ENCODE results near the gene PXN. TPM values are rescaled to one million over a fixed set of nuclear protein-coding genes. Genes with fewer than 3 reads are reported as not detected.

Gene PXN
- total and polyA plus RNA-seq, 10 of the 15 experiments (the other 5 are each of a cell fraction or from before 2014, with no cell fraction given), result 1.0 to 32.0 (median 11.5) TPM

GRCh38 chr12:120194534-120195395 lies 70.8 kb downstream of the PXN start, which contains the start of gene GCN1 (continued):
- TF ChIP-seq ZBTB4 (CRISPR knock-in tag; IDR thresholded peaks at IDR 0.05) (no peak), BACH1 (IDR thresholded peaks at IDR 0.05; ENCODE audit: borderline replicate concordance) (peak; percentile 91), POLR2A (IDR thresholded peaks at IDR 0.05; ENCODE audit: low read depth, low read length) (peak; percentile 96), STAT1 (conservative IDR thresholded peaks at IDR 0.05) (peak; percentile 66; the same call in 1 of the 2 replicates), ELK1 (IDR thresholded peaks at IDR 0.05; ENCODE audit: low read depth, low read length) (peak; percentile 66), GATAD2B (conservative IDR thresholded peaks at IDR 0.05; ENCODE audit: low read depth) (peak; percentile 90), PBX3 (IDR thresholded peaks at IDR 0.05; ENCODE audit: insufficient replicate concordance, low read depth, low read length) (no peak), NKRF (conservative IDR thresholded peaks at IDR 0.05) (peak; percentile 82), PML (IDR thresholded peaks at IDR 0.05; ENCODE audit: low read length) (peak; percentile 67; the same call in 1 of the 2 replicates), RAD51 (IDR thresholded peaks at IDR 0.05) (no peak), MLLT1 (IDR thresholded peaks at IDR 0.05) (no peak), SIX5 (IDR thresholded peaks at IDR 0.05; ENCODE audit: low read depth, low read length, severe bottlenecking) (peak; percentile 54), GABPA (IDR thresholded peaks at IDR 0.05; ENCODE audit: low read depth) (peak; percentile 91), ZBTB11 (CRISPR knock-in tag; IDR thresholded peaks at IDR 0.05) (peak; percentile 17; the same call in 1 of the 2 replicates), SIN3A (IDR thresholded peaks at IDR 0.05; ENCODE audit: low read depth, low read length) (peak; percentile 81; the same call in 1 of the 2 replicates), DPF2 (IDR thresholded peaks at IDR 0.05) (peak; percentile 76)
